Peyer's patch (tissue), 4 donors: ENCODE data around the gene MAP1B. TPM values are rescaled to one million over a fixed set of nuclear protein-coding genes. Genes with fewer than 3 reads are reported as not detected.

ENCODE experiments used
- DNase-seq, 3 donors: peaks; one replicate each; pipeline ENCODE4 v3.0.0-alpha.2; 2017 to 2019
- H3K27ac ChIP-seq, 4 donors: fragments of 200-600 bp; sonication (generic); one replicate each; pipeline ENCODE4 v1.5.1; 2016 to 2019
- H3K27me3 ChIP-seq, 2 donors: fragments of 200-600 bp; sonication (generic); one replicate each; pipeline ENCODE4 v1.5.1; 2019
- H3K36me3 ChIP-seq, 3 donors: fragments of 200-600 bp; sonication (generic); one replicate each; pipeline ENCODE4 v1.5.1; 2016 to 2019
- H3K4me1 ChIP-seq, 4 donors: fragments of 200-600 bp; sonication (generic); one replicate each; pipeline ENCODE4 v1.5.1; 2016 to 2019
- H3K4me3 ChIP-seq, 4 donors: fragments of 200-600 bp; sonication (generic); 1 replicate in 3 of 4; 2 replicates in 1 of 4; pipeline ENCODE4 v1.5.1; 2016 to 2019; ENCODE audit warnings: mild to moderate bottlenecking in 1 of 4
- H3K9me3 ChIP-seq, 4 donors: fragments of 200-600 bp; sonication (generic); one replicate each; pipeline ENCODE4 v1.5.1; 2016 to 2019; ENCODE audit warnings: mild to moderate bottlenecking in 1 of 4
- CTCF ChIP-seq, 6 experiments: fragments of 450-650 bp in 4 of 6; fragments of 200-600 bp in 2 of 6; sonication (generic) in 1 of 6; IDR thresholded peaks; one replicate each; pipeline ENCODE4 v1.5.1; 2017 to 2019; ENCODE audit warnings: antibody characterized with exemption in 6 of 6, mild to moderate bottlenecking in 3 of 6, moderate library complexity in 1 of 6
- POLR2A ChIP-seq, 2 donors: fragments of 450-650 bp; IDR thresholded peaks; one replicate each; pipeline ENCODE4 v1.5.1; 2017; ENCODE audit warnings: antibody characterized with exemption in 2 of 2, mild to moderate bottlenecking in 2 of 2, moderate library complexity in 2 of 2
- total RNA-seq, 4 donors: library from RNA; depleted of rRNA; stranded (reverse); fragments of >200 nt; gene quantifications; one replicate each; pipeline ENCODE4 v1.1.0, GENCODE V29; 2016

Gene MAP1B
- total RNA-seq, 4 donors from 2014 or later: 16.3 to 38.0 (median 25.7) TPM

GRCh38 chr5:72231991-72232703 lies 124.9 kb downstream of the MAP1B start:
- DNase-seq: no peak
- Histone ChIP-seq H3K4me3 (no peak overlapping the region), H3K9me3 (no peaks in the 10 kb centered on the region), H3K4me1 (no peaks in the 10 kb centered on the region), H3K27ac (no peak overlapping the region), H3K27me3 (no peaks in the 10 kb centered on the region), H3K36me3 (no peaks in the 10 kb centered on the region)
- TF ChIP-seq CTCF (IDR thresholded peaks at IDR 0.05) (no peak), POLR2A (IDR thresholded peaks at IDR 0.05) (no peak)

- H3K4me1 ChIP-seq: no peaks in the 10 kb centered on the region
- TF ChIP-seq POLR2A (IDR thresholded peaks at IDR 0.05) (no peak), CTCF (IDR thresholded peaks at IDR 0.05) (no peak)
- H3K27me3 ChIP-seq: no peaks in the 10 kb centered on the region
- H3K36me3 ChIP-seq: no peaks in the 10 kb centered on the region
- no peak overlapping the region for H3K4me3 ChIP-seq
- DNase-seq: no peak
- no peaks in the 10 kb centered on the region for H3K9me3 ChIP-seq
- no peak overlapping the region for H3K27ac ChIP-seq
Measured at GRCh38 chr5:72232838-72233237, 125.6 kb downstream of the MAP1B start.

DNA sequence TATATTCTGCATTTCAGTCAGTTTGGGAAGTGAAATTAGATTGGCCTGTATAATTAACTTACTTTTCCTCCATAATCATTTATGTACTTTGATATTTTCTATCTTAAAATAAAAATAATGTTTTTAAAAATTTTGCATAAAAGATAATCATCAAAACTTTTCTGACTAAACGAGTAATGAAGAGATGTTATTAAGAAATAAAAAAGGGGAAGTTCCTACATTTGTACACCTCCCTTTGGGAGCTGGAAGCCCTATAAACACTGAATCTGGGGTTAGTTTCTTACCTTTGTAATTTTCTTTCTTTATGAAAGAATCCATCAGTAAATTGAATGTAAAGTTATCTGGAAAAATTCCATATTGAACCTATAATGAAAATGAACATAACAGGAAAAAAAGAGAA lies 126.6 kb downstream of the MAP1B start:
- no peak overlapping the region for H3K4me3 ChIP-seq
- TF ChIP-seq CTCF (IDR thresholded peaks at IDR 0.05) (no peak), POLR2A (IDR thresholded peaks at IDR 0.05) (no peak)
- DNase-seq: no peak
- no peak overlapping the region for H3K27ac ChIP-seq
- no peaks in the 10 kb centered on the region for H3K36me3 ChIP-seq
- H3K4me1 ChIP-seq: no peaks in the 10 kb centered on the region
- no peaks in the 10 kb centered on the region for H3K27me3 ChIP-seq
- no peaks in the 10 kb centered on the region for H3K9me3 ChIP-seq

DNA sequence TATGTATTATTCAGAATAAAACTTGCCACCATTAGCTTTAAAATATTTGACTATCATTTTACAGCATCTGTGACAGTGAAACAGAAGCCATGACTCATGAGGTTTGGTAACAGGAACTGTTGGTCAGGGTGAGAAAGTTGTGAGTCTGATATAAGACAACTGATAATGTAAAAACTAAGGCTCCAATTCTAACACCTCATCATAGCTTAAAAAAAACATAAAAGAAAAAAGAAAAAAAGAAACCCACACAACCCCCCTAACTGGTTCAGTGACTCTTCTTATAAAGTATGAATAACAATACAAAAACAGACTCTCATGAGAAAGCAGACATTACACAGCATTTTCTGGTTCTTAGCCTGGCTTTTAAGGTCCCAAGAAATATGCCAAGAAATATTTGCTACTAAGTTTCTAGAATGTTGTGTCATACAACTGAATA lies 127.0 kb downstream of the MAP1B start:
- Histone ChIP-seq H3K4me3 (no peak overlapping the region), H3K36me3 (no peaks in the 10 kb centered on the region), H3K9me3 (no peaks in the 10 kb centered on the region), H3K4me1 (no peaks in the 10 kb centered on the region), H3K27ac (no peak overlapping the region), H3K27me3 (no peaks in the 10 kb centered on the region)
- DNase-seq: no peak
- TF ChIP-seq CTCF (IDR thresholded peaks at IDR 0.05) (no peak), POLR2A (IDR thresholded peaks at IDR 0.05) (no peak)

DNA sequence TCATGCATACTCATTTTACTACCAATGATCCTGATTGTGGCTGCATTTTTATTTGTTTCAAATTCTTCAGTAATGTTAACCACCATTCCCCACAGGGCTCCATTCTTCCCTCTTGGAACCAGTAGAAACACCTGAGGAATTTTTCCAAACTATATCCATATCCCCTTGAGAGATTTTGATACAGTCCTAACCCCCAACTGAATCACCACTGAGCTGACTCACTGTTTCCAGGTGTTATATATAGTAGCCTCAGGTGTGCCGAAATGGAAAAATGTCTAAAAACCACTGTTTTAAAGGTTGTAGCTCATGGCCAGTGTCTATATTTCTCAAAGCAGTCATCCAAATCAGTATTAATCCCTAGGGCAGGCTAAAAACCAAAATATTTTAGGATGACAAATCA lies 127.6 kb downstream of the MAP1B start:
- no peak overlapping the region for H3K4me3 ChIP-seq
- H3K36me3 ChIP-seq: no peaks in the 10 kb centered on the region
- no peaks in the 10 kb centered on the region for H3K27me3 ChIP-seq
- DNase-seq: no peak
- H3K9me3 ChIP-seq: no peaks in the 10 kb centered on the region
- no peaks in the 10 kb centered on the region for H3K4me1 ChIP-seq
- no peak overlapping the region for H3K27ac ChIP-seq
- TF ChIP-seq POLR2A (IDR thresholded peaks at IDR 0.05): no peak
- no peak for TF ChIP-seq CTCF (IDR thresholded peaks at IDR 0.05)
